Stimulated activated CD8-positive, alpha-beta memory T cell treated with anti-CD3 and anti-CD28 coated beads, Interleukin-15, amount 100 ng/mL, for 4 hours (primary cell): ENCODE data around the gene PCDHA12.
"Not testable (repeated sequence)": the region's sequence is repeated elsewhere in the genome, so short reads cannot be mapped to it uniquely, and the experiment has no call there.

Source experiments
- DNase-seq, 2 donors: peaks; one replicate each; pipeline ENCODE4 v3.0.0-alpha.2; 2020; ENCODE audit warnings: low read depth in 2 of 2

The PCDHA12 gene

DNA sequence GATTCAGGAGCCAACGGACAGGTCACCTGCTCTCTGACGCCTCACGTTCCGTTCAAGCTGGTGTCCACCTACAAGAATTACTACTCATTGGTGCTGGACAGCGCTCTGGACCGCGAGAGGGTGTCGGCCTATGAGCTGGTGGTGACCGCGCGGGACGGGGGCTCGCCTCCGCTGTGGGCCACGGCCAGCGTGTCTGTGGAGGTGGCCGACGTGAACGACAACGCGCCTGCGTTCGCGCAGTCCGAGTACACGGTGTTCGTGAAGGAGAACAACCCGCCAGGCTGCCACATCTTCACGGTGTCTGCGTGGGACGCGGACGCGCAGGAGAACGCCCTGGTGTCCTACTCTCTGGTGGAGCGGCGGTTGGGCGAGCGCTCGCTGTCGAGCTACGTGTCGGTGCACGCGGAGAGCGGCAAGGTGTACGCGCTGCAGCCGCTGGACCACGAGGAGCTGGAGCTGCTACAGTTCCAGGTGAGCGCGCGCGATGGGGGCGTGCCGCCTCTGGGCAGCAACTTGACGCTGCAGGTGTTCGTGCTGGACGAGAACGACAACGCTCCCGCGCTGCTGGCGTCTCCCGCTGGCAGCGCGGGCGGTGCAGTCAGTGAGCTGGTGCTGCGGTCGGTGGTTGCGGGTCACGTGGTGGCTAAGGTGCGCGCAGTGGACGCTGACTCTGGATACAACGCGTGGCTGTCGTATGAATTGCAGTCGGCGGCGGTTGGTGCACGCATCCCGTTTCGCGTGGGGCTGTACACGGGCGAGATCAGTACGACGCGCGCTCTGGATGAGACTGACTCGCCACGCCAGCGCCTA is 17.7 kb upstream of the PCDHA12 start:
- no peak for DNase-seq

- DNase-seq: no peak
These were observed 17.2 kb upstream of the PCDHA12 start for GRCh38 chr5:140857987-140858240.

DNA sequence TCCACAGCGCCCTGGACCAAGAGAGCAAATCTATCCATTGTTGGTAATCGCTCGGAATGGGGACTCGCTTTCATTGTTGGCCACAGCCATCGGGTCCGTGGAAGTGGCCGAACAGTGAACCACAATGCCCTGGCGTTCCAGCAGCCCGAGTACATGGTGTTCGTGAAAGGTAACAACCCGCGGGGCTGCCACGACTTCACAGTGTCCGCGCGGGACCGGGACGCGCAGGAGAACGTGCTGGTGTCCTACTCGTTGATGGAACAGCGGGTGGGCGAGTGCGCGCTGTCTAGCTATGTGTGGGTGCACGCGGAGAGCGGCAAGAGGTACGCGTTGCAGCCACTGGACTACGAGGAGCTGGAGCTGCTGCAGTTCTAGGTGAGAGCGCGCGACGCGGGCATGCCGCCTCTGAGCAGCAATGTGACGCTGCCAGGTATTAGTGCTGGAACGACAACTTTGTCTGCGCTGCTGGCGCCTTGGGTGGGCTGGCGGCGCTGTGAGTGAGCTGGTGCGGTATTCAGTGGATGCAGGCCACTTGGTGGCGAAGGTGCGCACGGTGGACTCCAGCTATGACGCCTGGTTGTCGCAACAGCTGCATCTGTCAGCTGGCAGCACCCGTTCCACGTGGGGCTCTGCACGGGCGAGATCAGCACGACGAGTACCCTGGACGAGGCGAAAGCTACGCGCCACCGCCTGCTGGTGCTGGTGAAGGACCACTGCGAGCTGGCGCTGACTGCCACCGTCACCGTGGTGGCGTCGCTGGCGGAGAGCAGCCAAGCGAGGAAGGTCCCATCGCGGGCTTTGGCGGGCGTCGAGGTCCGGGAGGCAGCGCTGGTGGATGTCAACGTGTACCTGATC is 12.4 kb upstream of the PCDHA12 start:
- DNase-seq: no peak

- DNase-seq: no peak
These were observed 6.2 kb upstream of the PCDHA12 start, which contains the start of gene PCDHA11 for GRCh38 chr5:140868721-140869554. PCDHA11 (plus strand) TSS chr5:140868957; CDS start chr5:140869104, 147 bp downstream.

DNA sequence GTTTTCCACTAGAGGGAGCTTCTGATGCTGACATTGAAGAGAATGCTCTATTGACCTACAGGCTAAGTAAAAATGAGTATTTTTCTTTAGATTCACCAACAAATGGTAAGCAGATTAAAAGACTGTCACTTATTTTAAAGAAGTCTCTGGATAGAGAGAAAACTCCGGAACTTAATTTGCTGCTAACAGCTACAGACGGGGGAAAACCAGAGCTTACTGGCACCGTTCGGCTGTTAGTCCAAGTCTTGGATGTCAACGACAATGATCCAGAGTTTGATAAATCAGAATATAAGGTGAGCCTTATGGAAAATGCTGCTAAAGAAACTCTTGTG is 5.6 kb upstream of the PCDHA12 start:
- no peak for DNase-seq

- DNase-seq: no peak
These were observed 4.6 kb upstream of the PCDHA12 start for GRCh38 chr5:140870221-140871201.

GRCh38 chr5:140876541-140877261 is 1.6 kb downstream of the PCDHA12 start:
- not testable (repeated sequence) for DNase-seq

- no peak for DNase-seq
These were observed 2.1 kb downstream of the PCDHA12 start for GRCh38 chr5:140877262-140877581.

DNA sequence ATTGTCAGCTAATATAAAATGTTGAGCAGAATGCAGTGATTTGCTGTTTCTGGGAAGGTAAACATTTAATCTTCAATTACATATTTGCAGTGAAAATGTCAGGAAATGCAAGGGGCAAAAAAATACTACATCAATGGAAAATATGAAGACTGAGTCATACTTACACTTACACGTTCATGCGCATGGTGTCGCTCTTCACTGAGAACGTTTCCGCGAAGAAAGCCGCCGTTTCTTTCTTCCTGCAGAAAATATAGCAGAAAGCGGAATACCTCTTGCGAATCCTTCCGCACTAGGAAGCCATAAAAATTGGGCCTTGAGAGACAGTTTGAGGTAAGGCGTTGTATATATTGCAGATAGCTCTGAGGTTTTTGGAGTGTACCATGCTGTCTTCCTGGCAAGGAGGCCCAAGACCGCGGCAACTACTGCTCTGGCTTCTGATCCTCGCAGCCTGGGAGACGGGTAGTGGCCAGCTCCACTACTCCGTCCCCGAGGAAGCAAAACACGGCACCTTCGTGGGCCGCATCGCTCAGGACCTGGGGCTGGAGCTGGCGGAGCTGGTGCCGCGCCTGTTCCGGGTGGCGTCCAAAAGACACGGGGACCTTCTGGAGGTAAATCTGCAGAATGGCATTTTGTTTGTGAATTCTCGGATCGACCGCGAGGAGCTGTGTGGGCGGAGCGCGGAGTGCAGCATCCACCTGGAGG is 6.9 kb downstream of the PCDHA12 start, which contains the start of gene PCDHA13:
PCDHA13 (plus strand) TSS at position 236 of the 702 bp plus-strand sequence; CDS start at position 381, 145 bp downstream.
- no peak for DNase-seq

GRCh38 chr5:140882591-140882899 is 7.4 kb downstream of the PCDHA12 start:
- DNase-seq: no peak

- DNase-seq: no peak
These were observed 8.3 kb downstream of the PCDHA12 start for GRCh38 chr5:140883373-140883772.

- DNase-seq: no peak
These were observed 9.0 kb downstream of the PCDHA12 start for GRCh38 chr5:140883927-140884697.

- DNase-seq: no peak
These were observed 41.2 kb downstream of the PCDHA12 start for GRCh38 chr5:140916325-140916724.

GRCh38 chr5:140923601-140924000 is 48.5 kb downstream of the PCDHA12 start:
- DNase-seq: no peak

GRCh38 chr5:140925806-140926442 is 50.8 kb downstream of the PCDHA12 start, which contains the start of gene PCDHAC1:
PCDHAC1 (plus strand) TSS chr5:140926299; CDS start chr5:140926893, 594 bp downstream.
- DNase-seq: no peak

GRCh38 chr5:140926443-140927227 is 51.5 kb downstream of the PCDHA12 start:
- no peak for DNase-seq

DNA sequence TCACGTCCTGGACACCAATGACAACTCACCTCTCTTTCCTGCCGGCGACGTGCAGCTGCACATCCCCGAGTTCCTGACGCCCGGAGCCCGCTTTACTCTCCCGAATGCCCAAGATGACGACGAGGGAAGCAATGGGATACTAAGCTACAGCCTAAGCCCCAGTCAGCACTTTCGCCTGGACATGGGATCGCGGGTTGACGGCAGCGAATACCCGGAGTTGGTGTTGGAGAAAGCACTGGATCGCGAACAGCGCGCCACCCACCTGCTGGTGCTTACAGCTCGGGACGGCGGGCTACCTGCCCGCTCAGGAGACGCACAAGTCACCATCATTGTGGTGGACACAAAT is 52.1 kb downstream of the PCDHA12 start:
- DNase-seq: no peak
